H1 (cell line): ENCODE results near the gene PRKAG1. TPM values are rescaled to one million over a fixed set of nuclear protein-coding genes. Genes with fewer than 3 reads are reported as not detected.

ENCODE experiments used
- CTCF ChIA-PET: fragments of 300-600 bp; sonication (Branson Sonifier 250); formaldehyde crosslinking; loops from one replicate; lab custom pipeline; 2021; ENCODE audit not compliant: partially characterized antibody; lab: Charles Lee
- POLR2A ChIA-PET: fragments of 300-600 bp; sonication (Branson Sonifier 250); formaldehyde crosslinking; loops from one replicate; lab custom pipeline; 2021; ENCODE audit warnings: inconsistent platforms; ENCODE audit not compliant: partially characterized antibody; lab: Charles Lee
- DNase-seq, 2 experiments: peaks; one replicate each; pipeline versions ENCODE4 v3.0.0 to v3.0.0-alpha.2; 2010 to 2022; ENCODE audit warnings: low spot score in 2 of 2, low read depth in 1 of 2, mixed read lengths in 1 of 2
- FAIRE-seq: peaks from 2 replicates; lab custom pipeline; 2011; peaks lifted over from hg19 to GRCh38; lab: Jason Lieb, UNC
- H2AFZ ChIP-seq: 2 replicates; pipeline ENCODE4 v1.8.1; 2012; ENCODE audit warnings: low read length, inconsistent platforms
- H2AK5ac ChIP-seq: 2 replicates; pipeline ENCODE4 v1.6.1; 2013; ENCODE audit warnings: low read depth, low read length
- H2BK120ac ChIP-seq: replicated peaks from 2 replicates; pipeline ENCODE3; 2013; ENCODE audit warnings: low read depth, low read length, inconsistent platforms
- H2BK12ac ChIP-seq: 2 replicates; pipeline ENCODE4 v1.6.1; 2013; ENCODE audit warnings: low read depth, low read length
- H2BK15ac ChIP-seq: 2 replicates; pipeline ENCODE4 v1.6.1; 2013; ENCODE audit warnings: low read length
- H2BK20ac ChIP-seq: 2 replicates; pipeline ENCODE4 v1.6.1; 2013; ENCODE audit warnings: low read length
- H2BK5ac ChIP-seq: 2 replicates; pipeline ENCODE4 v1.6.1; 2013; ENCODE audit warnings: low read depth, low read length
- H3K14ac ChIP-seq: 2 replicates; pipeline ENCODE4 v1.6.1; 2013; ENCODE audit warnings: inconsistent platforms; ENCODE audit not compliant: insufficient read length
- H3K18ac ChIP-seq: 2 replicates; pipeline ENCODE4 v1.6.1; 2013; ENCODE audit warnings: low read length; ENCODE audit errors: extremely low read depth
- H3K23ac ChIP-seq: 2 replicates; pipeline ENCODE4 v1.6.1; 2013; ENCODE audit warnings: inconsistent platforms; ENCODE audit not compliant: insufficient read length
- H3K23me2 ChIP-seq: 2 replicates; pipeline ENCODE4 v1.6.1; 2013; ENCODE audit warnings: low read depth, low read length
- H3K27ac ChIP-seq: 2 replicates; pipeline ENCODE4 v1.6.1; 2011; ENCODE audit warnings: low read depth, low read length, inconsistent platforms
- H3K27me3 ChIP-seq, 4 experiments: replicated peaks in 1 of 4; 1 replicate in 1 of 4; 2 replicates in 3 of 4; pipeline versions ENCODE4 v1.6.1 to v1.8.1; 2011 to 2013; ENCODE audit warnings: low read length in 3 of 4, mild to moderate bottlenecking in 3 of 4, inconsistent platforms in 2 of 4, mixed read lengths in 2 of 4, moderate library complexity in 1 of 4; ENCODE audit not compliant: control insufficient read depth in 3 of 4, insufficient read depth in 3 of 4; ENCODE audit errors: extremely low read depth in 1 of 4
- H3K36me3 ChIP-seq, 4 experiments: 2 replicates each; pipeline versions ENCODE4 v1.6.1 to v1.8.1; 2011 to 2013; ENCODE audit warnings: mild to moderate bottlenecking in 4 of 4, low read length in 3 of 4, moderate library complexity in 2 of 4, control low read depth in 1 of 4, inconsistent platforms in 1 of 4; ENCODE audit not compliant: insufficient read depth in 4 of 4, control insufficient read depth in 2 of 4
- H3K4ac ChIP-seq: replicated peaks from 2 replicates; pipeline ENCODE3; 2013; ENCODE audit warnings: low read length, low read depth, mixed read lengths, inconsistent platforms; ENCODE audit not compliant: insufficient read length
- H3K4me1 ChIP-seq, 4 experiments: replicated peaks in 1 of 4; 1 replicate in 1 of 4; 2 replicates in 3 of 4; pipeline versions ENCODE4 v1.6.1 to v1.8.1; 2011 to 2013; ENCODE audit warnings: low read length in 3 of 4, inconsistent platforms in 2 of 4, mixed read lengths in 1 of 4; ENCODE audit not compliant: insufficient read depth in 4 of 4, control insufficient read depth in 3 of 4
- H3K4me2 ChIP-seq, 2 experiments: 2 replicates each; pipeline versions ENCODE4 v1.6.1 to v1.8.1; 2011 to 2013; ENCODE audit warnings: low read depth in 2 of 2, low read length in 2 of 2, control low read depth in 1 of 2, inconsistent platforms in 1 of 2, mild to moderate bottlenecking in 1 of 2; ENCODE audit not compliant: insufficient read depth in 1 of 2
- H3K4me3 ChIP-seq, 4 experiments: fragments of 200-600, 300-600 bp in 1 of 4; sonication (generic), shearing (Covaris generic), sonication (Bioruptor Twin) in 1 of 4; 2 replicates each; pipeline versions ENCODE4 v1.5.1 to v1.8.1; 2011 to 2016; ENCODE audit warnings: low read length in 4 of 4, low read depth in 3 of 4, control low read depth in 2 of 4, inconsistent platforms in 2 of 4, mild to moderate bottlenecking in 2 of 4, mixed read lengths in 1 of 4, moderate library complexity in 1 of 4; ENCODE audit not compliant: insufficient read depth in 2 of 4; ENCODE audit errors: extremely low read depth in 1 of 4
- H3K56ac ChIP-seq: replicated peaks from 2 replicates; pipeline ENCODE3; 2013; ENCODE audit warnings: low read depth, mild to moderate bottlenecking, mixed read lengths, low read length, inconsistent platforms; ENCODE audit not compliant: insufficient read length
- H3K79me1 ChIP-seq: 2 replicates; pipeline ENCODE4 v1.6.1; 2013; ENCODE audit warnings: low read depth, low read length, control low read depth
- H3K79me2 ChIP-seq, 2 experiments: 2 replicates each; pipeline versions ENCODE4 v1.6.1 to v1.8.1; 2012 to 2013; ENCODE audit warnings: low read length in 2 of 2, mild to moderate bottlenecking in 2 of 2, inconsistent platforms in 1 of 2; ENCODE audit not compliant: insufficient read depth in 2 of 2, control insufficient read depth in 1 of 2
- H3K9ac ChIP-seq, 4 experiments: replicated peaks in 1 of 4; 1 replicate in 1 of 4; 2 replicates in 3 of 4; pipeline versions ENCODE4 v1.6.1 to v1.8.1; 2011 to 2013; ENCODE audit warnings: low read depth in 3 of 4, low read length in 3 of 4, control low read depth in 2 of 4, mild to moderate bottlenecking in 2 of 4, moderate library complexity in 2 of 4, inconsistent platforms in 1 of 4; ENCODE audit errors: extremely low read depth in 1 of 4
- H3K9me3 ChIP-seq, 2 experiments: 2 replicates each; pipeline versions ENCODE4 v1.6.1 to v1.8.1; 2012 to 2013; ENCODE audit warnings: mild to moderate bottlenecking in 2 of 2, moderate library complexity in 2 of 2, control low read depth in 1 of 2, inconsistent platforms in 1 of 2, low read depth in 1 of 2, low read length in 1 of 2, mixed read lengths in 1 of 2; ENCODE audit not compliant: insufficient read depth in 2 of 2
- H4K20me1 ChIP-seq, 2 experiments: replicated peaks in 1 of 2; 2 replicates each; pipeline versions ENCODE3 to v1.8.1; 2011 to 2013; ENCODE audit warnings: inconsistent platforms in 2 of 2, low read length in 2 of 2, mild to moderate bottlenecking in 1 of 2; ENCODE audit not compliant: insufficient read depth in 2 of 2, control insufficient read depth in 1 of 2
- H4K5ac ChIP-seq: 2 replicates; pipeline ENCODE4 v1.6.1; 2013; ENCODE audit warnings: low read length, low read depth, mixed read lengths, inconsistent platforms; ENCODE audit not compliant: insufficient read length
- H4K8ac ChIP-seq: 2 replicates; pipeline ENCODE4 v1.8.0; 2013; ENCODE audit warnings: mild to moderate bottlenecking, moderate library complexity, low read length, inconsistent platforms; ENCODE audit not compliant: insufficient read depth; ENCODE audit errors: extremely low read depth
- H4K91ac ChIP-seq: replicated peaks from 2 replicates; pipeline ENCODE3; 2013; ENCODE audit warnings: low read length, mixed read lengths, inconsistent platforms; ENCODE audit not compliant: insufficient read length
- CEBPB ChIP-seq: IDR thresholded peaks from 2 replicates; pipeline ENCODE4 v1.6.1; 2012; ENCODE audit warnings: low read depth, low read length
- JUN ChIP-seq: IDR thresholded peaks from 2 replicates; pipeline ENCODE4 v1.6.1; 2011; ENCODE audit warnings: low read depth, mild to moderate bottlenecking, improper control_type of control experiment, low read length
- POLR2A ChIP-seq, 2 experiments: IDR thresholded peaks; 1 replicate in 1 of 2; 2 replicates in 1 of 2; pipeline ENCODE4 v1.6.1; 2011; ENCODE audit warnings: low read depth in 2 of 2, low read length in 2 of 2, mild to moderate bottlenecking in 2 of 2; ENCODE audit errors: control extremely low read depth in 1 of 2
- SIX5 ChIP-seq: IDR thresholded peaks from 2 replicates; pipeline ENCODE4 v1.6.1; 2011; ENCODE audit warnings: mild to moderate bottlenecking, low read depth, low read length
- SP1 ChIP-seq: IDR thresholded peaks from 2 replicates; pipeline ENCODE4 v1.6.1; 2011; ENCODE audit warnings: low read depth, low read length
- TAF1 ChIP-seq: IDR thresholded peaks from 2 replicates; pipeline ENCODE4 v1.6.1; 2011; ENCODE audit warnings: mild to moderate bottlenecking, low read depth, low read length
- WGBS, 2 experiments: shearing (Covaris generic) in 1 of 2; methylation state at CpG; one replicate each; pipeline versions ENCODE4 v1.1.6 to v1.1.7; 2013 to 2015; ENCODE audit warnings: low lambda C conversion rate in 2 of 2, mixed read lengths in 2 of 2, inconsistent platforms in 1 of 2, low coverage in 1 of 2, missing lambda C conversion rate in 1 of 2; ENCODE audit not compliant: insufficient replicate concordance in 2 of 2, insufficient coverage in 1 of 2, insufficient read length in 1 of 2; ENCODE audit errors: extremely low coverage in 1 of 2, missing lambda C conversion rate in 1 of 2; 5-methylcytosine and 5-hydroxymethylcytosine counted together
- polyA plus RNA-seq, 7 experiments: library from polyadenylated mRNA; depleted of rRNA in 3 of 7; stranded (reverse) in 5 of 7; unstranded in 2 of 7; fragments of >200 nt in 5 of 7; fragments of 200-250 nt in 2 of 7; gene quantifications; 1 replicate in 5 of 7; 2 replicates in 1 of 7; 4 replicates in 1 of 7; pipeline versions ENCODE4 v1.2.1 to v1.2.3, GENCODE V29; 2011 to 2013; ENCODE audit warnings: missing spikeins in 2 of 7, mixed read lengths in 2 of 7
- total RNA-seq: library from RNA; stranded (reverse); fragmentation: NEBNext Ultra II Directional; extraction: Animal tissue kit (Norgen Biotek cat#: 25700); gene quantifications from 2 replicates; pipeline ENCODE4 v1.2.1, GENCODE V29; 2021

The PRKAG1 gene
- total and polyA plus RNA-seq, 2 of the 8 experiments (the other 6 are each of a cell fraction or from before 2014, with no cell fraction given) = 38.6 to 57.5 TPM

GRCh38 chr12:49049566-49050224, 31.1 kb upstream of the PRKAG1 start:
- no peak overlapping the region for H2BK12ac ChIP-seq
- peaks cover 55 to 92% (median 87%) of the 10 kb centered on the region in 4 experiments for H3K36me3 ChIP-seq
- H3K56ac ChIP-seq = no peak overlapping the region
- no peaks in the 10 kb centered on the region for H3K23me2 ChIP-seq
- H3K9ac ChIP-seq = no peak overlapping the region
- H2BK15ac ChIP-seq = no peak overlapping the region
- H3K18ac ChIP-seq = no peak overlapping the region
- H4K5ac ChIP-seq = no peak overlapping the region
- FAIRE-seq (no peak), DNase-seq (no peak)
- peaks cover 7% of the 10 kb centered on the region; the same call in 1 of the 2 replicates for H3K79me1 ChIP-seq
- WGBS, 2 experiments = 91% methylated on average over 20 of the region's 20 CpGs; no CpG with 5 or more reads in 1 of the 2 experiments
- H2BK20ac ChIP-seq = no peak overlapping the region
- H3K27me3 ChIP-seq = no peaks in the 10 kb centered on the region
- no peak overlapping the region for H3K23ac ChIP-seq
- no peak overlapping the region for H3K4ac ChIP-seq
- no peak overlapping the region for H4K8ac ChIP-seq
- no peak overlapping the region for H2BK120ac ChIP-seq
- no peaks in the 10 kb centered on the region for H3K9me3 ChIP-seq
- no peaks in the 10 kb centered on the region for H3K4me1 ChIP-seq
- H3K27ac ChIP-seq = no peak overlapping the region
- no peak overlapping the region for H3K14ac ChIP-seq
- H2AK5ac ChIP-seq = no peak overlapping the region
- TF ChIP-seq TAF1 = no peak
- TF ChIP-seq SIX5 = no peak
- no peak for TF ChIP-seq JUN
- no peak for TF ChIP-seq CEBPB
- TF ChIP-seq SP1 = no peak
- TF ChIP-seq POLR2A (IDR thresholded peaks at IDR 0.05; ENCODE audit: control extremely low read depth in 1 of 2, low read depth in 2 of 2, low read length in 2 of 2) = no peak
- peaks cover under 1 to 13% of the 10 kb centered on the region in 2 experiments; a peak in 3 of 4 replicates for H3K79me2 ChIP-seq
- H4K20me1 ChIP-seq = peaks cover 16 to 47% of the 10 kb centered on the region in 2 experiments
- no peak overlapping the region for H4K91ac ChIP-seq
- H3K4me3 ChIP-seq = no peak overlapping the region
- ChIA-PET CTCF (interaction anchor here (0.5 to 9.1 kb wide), 5 partner anchors 15 to 55 kb away, joined by 3 to 126 read pairs (median 5); no protein-coding TSS in a partner anchor), POLR2A (interaction anchor here (2.2 to 21.2 kb wide), 2 partner anchors 20 to 222 kb away, joined by 4 to 339 read pairs; no protein-coding TSS in a partner anchor)
- no peak overlapping the region for H2AFZ ChIP-seq
- H2BK5ac ChIP-seq = no peak overlapping the region
- no peak overlapping the region for H3K4me2 ChIP-seq
